ENCODE results near the gene SP110.

SP110 gene

GRCh38 chr2:230267556-230267955, 47.8 kb upstream of the SP110 start:
- H3K4me1 ChIP-seq (ENCODE audit: control insufficient read depth, insufficient read depth, low read length), result no peaks in the 10 kb centered on the region
- TF ChIP-seq ZNF37A (tag by site-specific recombination; IDR thresholded peaks at IDR 0.05) (no peak), PBX3 (CRISPR knock-in tag; IDR thresholded peaks at IDR 0.05) (no peak), SALL2 (tag by site-specific recombination; IDR thresholded peaks at IDR 0.05; ENCODE audit: borderline replicate concordance) (no peak), ZNF433 (tag by site-specific recombination; IDR thresholded peaks at IDR 0.05; ENCODE audit: low read depth) (no peak), GLIS2 (tag by site-specific recombination; IDR thresholded peaks at IDR 0.05) (no peak), ZNF558 (tag by site-specific recombination; IDR thresholded peaks at IDR 0.05) (no peak)
- H3K36me3 ChIP-seq (ENCODE audit: control insufficient read depth in 2 of 2, insufficient read depth in 1 of 2, low read length in 2 of 2), result no peaks in the 10 kb centered on the region
- ChIA-PET POLR2A (interaction anchor here (0.7 kb wide), 1 partner anchor 30 kb away, joined by 6 read pairs; no protein-coding TSS in a partner anchor), CTCF (interaction anchor here (1.7 kb wide), 1 partner anchor 108 kb away, joined by 5 read pairs; no protein-coding TSS in a partner anchor)
- H3K4me3 ChIP-seq (ENCODE audit: low read depth, low read length), result no peak overlapping the region
- no peaks in the 10 kb centered on the region for H3K9me3 ChIP-seq (ENCODE audit: control insufficient read depth, insufficient read depth, low read depth, low read length)
- no peak overlapping the region for H3K27ac ChIP-seq (ENCODE audit: extremely low read depth, low read depth, low read length)

- Histone ChIP-seq H3K4me3 (ENCODE audit: low read depth, low read length) (no peak overlapping the region), H3K36me3 (ENCODE audit: control insufficient read depth in 2 of 2, insufficient read depth in 1 of 2, low read length in 2 of 2) (no peaks in the 10 kb centered on the region), H3K4me1 (ENCODE audit: control insufficient read depth, insufficient read depth, low read length) (no peaks in the 10 kb centered on the region), H3K9me3 (ENCODE audit: control insufficient read depth, insufficient read depth, low read depth, low read length) (no peaks in the 10 kb centered on the region), H3K27ac (ENCODE audit: extremely low read depth, low read depth, low read length) (no peak overlapping the region)
- ChIA-PET CTCF (interaction anchor here (1.7 kb wide), 1 partner anchor 107 kb away, joined by 5 read pairs; no protein-coding TSS in a partner anchor), POLR2A (no interaction called here)
- TF ChIP-seq ZNF518A (tag by site-specific recombination; conservative IDR thresholded peaks at IDR 0.05; ENCODE audit: low read depth) (no peak), KLF8 (tag by site-specific recombination; IDR thresholded peaks at IDR 0.05) (no peak), ZNF311 (tag by site-specific recombination; IDR thresholded peaks at IDR 0.05; ENCODE audit: borderline replicate concordance) (no peak), ZNF791 (tag by site-specific recombination; IDR thresholded peaks at IDR 0.05) (no peak), ZNF488 (tag by site-specific recombination; IDR thresholded peaks at IDR 0.05) (no peak), ZNF529 (tag by site-specific recombination; IDR thresholded peaks at IDR 0.05; ENCODE audit: insufficient replicate concordance) (no peak), ZNF624 (tag by site-specific recombination; IDR thresholded peaks at IDR 0.05) (no peak), PBX3 (CRISPR knock-in tag; IDR thresholded peaks at IDR 0.05) (no peak), ZBTB21 (tag by site-specific recombination; IDR thresholded peaks at IDR 0.05) (no peak), PATZ1 (tag by site-specific recombination; IDR thresholded peaks at IDR 0.05) (no peak), ZNF623 (tag by site-specific recombination; IDR thresholded peaks at IDR 0.05) (no peak), ZNF571 (tag by site-specific recombination; IDR thresholded peaks at IDR 0.05) (no peak), ZNF223 (tag by site-specific recombination; IDR thresholded peaks at IDR 0.05) (no peak), ZNF302 (tag by site-specific recombination; IDR thresholded peaks at IDR 0.05; ENCODE audit: low read depth) (no peak), ZNF837 (tag by site-specific recombination; IDR thresholded peaks at IDR 0.05) (no peak), ZNF140 (tag by site-specific recombination; IDR thresholded peaks at IDR 0.05) (no peak), ZNF391 (tag by site-specific recombination; IDR thresholded peaks at IDR 0.05; ENCODE audit: borderline replicate concordance, low read depth) (no peak), ZFP37 (tag by site-specific recombination; IDR thresholded peaks at IDR 0.05) (no peak), ZBTB20 (tag by site-specific recombination; IDR thresholded peaks at IDR 0.05) (no peak), ZNF677 (tag by site-specific recombination; IDR thresholded peaks at IDR 0.05) (no peak)
Observed at GRCh38 chr2:230267059-230267458, 47.3 kb upstream of the SP110 start.

Data from HEK293 (cell line).